Measurements from ENCODE around the gene RHBDD2.
"Not testable (repeated sequence)": the region's sequence is repeated elsewhere in the genome, so short reads cannot be mapped to it uniquely, and the experiment has no call there.

Gene RHBDD2
- 38.0 to 78.0 (median 67.5) reads per million in 4 donors for total RNA-seq

GRCh38 chr7:75878769-75879611 is at the start of gene RHBDD2:
RHBDD2 (plus strand) TSS chr7:75879034; CDS start chr7:75879083, 49 bp downstream.
- peak; percentile 95 to 96 (median 95) for DNase-seq

DNA sequence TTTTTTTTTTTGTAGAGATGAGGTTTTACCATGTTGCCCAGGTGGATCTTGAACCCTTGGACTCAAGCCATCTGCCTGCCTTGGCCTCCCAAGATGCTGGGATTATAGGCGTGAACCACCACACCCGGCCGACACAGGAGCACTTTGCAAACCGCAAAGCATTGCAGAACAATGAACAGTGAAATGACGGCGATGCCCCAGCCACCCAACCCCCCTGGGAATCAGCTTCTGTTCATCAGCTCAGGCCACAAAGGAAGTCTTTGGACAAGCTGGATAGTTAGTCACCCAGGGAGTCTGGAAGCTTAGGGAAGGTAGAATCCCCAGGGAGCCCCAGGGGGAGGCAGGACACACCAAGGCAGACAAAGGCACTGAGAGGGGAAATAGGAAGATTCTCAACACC is 49.2 kb upstream of the RHBDD2 start:
- DNase-seq: not testable (repeated sequence)

- DNase-seq: no peak
Measured at GRCh38 chr7:75830978-75831377, 47.9 kb upstream of the RHBDD2 start.

- DNase-seq: not testable (repeated sequence)
Measured at GRCh38 chr7:75833662-75834061, 45.2 kb upstream of the RHBDD2 start.

GRCh38 chr7:75835688-75836285 is 43.0 kb upstream of the RHBDD2 start:
- no peak for DNase-seq

DNA sequence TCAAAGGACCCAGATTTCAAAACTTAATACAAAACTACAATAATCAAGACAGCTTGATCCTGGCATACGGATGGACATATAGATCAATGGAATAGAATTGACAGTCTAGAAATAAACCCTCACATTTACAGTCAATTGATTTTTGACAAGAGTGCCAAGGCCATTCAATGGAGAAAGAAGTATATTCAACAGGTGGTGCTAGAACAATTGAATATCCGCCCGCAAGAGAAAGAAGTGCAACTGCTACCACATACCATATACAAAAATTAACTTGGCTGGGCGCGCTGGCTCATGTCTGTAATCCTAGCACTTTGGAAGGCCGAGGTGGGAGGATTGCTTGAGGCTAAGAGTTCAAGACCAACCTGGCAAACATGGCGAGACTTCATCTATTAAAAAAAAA is 42.0 kb upstream of the RHBDD2 start:
- no peak for DNase-seq

DNA sequence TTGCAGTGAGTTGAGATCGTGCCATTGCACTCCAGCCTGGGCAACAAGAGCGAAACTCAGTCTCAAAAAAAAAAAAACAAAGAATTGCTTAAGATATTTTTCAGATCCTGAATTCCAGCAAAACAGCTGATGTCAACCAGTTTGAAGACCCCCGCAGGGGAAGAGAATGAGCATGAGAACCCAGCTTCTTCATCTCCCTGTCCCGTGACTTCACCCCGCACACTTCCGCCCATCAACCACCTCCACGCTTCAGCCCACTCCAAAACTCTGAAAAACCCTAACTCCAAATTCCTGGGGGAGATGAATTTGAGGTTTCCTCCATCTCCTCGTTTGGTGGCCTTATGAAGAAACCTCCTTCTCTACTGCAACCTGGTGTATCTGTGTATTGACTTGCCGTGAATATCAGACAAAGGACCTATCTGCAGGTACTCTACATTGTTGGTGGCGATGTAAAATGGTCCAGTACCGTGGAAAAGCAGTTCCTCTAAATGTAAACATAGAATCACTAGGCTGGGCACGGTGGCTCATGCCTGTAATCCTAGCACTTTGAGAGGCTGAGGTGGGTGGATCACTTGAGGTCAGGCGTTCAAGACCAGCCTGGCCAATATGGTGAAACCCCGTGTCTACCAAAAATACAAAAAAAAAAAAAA is 40.4 kb upstream of the RHBDD2 start:
- DNase-seq: not testable (repeated sequence)

DNA sequence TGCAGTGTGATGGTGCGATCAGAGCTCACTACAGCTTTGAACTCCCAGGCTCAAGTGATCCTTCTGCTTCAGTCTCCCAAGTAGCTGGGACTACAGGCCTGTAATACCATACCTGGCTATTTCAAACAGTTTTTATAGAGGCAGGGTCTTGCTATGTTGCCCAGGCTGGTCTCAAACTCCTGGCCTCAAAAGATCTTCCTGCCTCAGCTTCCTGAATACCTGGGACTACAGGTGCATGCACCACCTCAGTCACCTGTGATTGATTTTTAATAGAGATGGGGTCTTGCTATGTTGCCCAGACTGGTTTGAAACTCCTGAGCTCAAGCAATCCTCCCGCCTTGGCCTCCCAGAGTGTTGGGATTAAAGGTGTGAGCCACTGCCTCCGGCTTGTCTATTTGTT is 38.8 kb upstream of the RHBDD2 start:
- no peak for DNase-seq

DNA sequence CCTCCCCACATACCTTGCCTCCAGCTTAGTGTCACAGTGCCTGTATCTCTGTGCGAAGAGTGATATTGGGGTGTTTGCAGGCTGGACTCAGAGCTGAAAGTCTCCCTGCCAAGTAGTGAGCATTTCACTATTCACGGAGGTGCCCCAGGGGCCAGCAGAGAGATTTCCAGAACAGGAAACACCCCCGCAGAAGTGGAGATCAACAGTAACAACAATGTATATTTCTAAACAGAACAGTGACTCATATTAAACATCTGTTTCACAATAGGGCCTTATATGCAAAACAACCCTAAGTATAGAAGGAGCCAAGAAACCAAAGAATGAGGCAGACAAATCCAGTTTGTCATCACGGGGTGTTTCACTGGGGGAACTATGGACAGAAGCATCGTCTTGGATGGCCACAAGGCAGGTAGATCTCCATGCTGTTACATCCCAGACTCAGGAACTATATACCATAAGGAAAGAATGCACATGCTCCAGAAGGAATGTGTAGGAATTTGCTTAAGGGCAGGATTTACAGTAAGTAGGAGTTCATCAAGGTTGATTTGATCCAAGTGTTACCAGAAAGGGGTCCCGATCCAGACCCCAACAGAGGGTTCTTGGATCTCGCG is 35.9 kb upstream of the RHBDD2 start:
- peak in 1 of 5 donors; percentile 69 for DNase-seq

- no peak for DNase-seq
Measured at GRCh38 chr7:75843613-75844116, 35.2 kb upstream of the RHBDD2 start.

- DNase-seq: no peak
Measured at GRCh38 chr7:75844158-75844557, 34.7 kb upstream of the RHBDD2 start.

DNA sequence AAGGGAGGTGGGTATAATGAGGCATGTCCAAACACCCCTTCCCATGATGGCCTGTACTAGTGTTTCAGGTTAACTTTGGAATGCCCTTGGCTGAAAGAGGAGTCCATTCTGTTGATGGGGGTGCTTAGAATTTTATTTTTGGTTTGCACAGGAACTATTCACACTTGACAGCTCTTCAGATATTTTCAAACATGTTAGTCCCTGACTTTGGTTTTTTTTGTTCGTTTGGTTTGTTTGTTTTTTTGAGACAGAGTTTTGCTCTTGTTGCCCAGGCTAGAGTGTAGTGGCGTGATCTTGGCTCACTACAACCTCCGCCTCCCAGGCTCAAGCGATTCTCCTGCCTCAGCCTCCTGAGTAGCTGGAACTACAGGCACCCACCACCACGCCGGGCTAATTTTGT is 33.7 kb upstream of the RHBDD2 start:
- DNase-seq: not testable (repeated sequence)

DNA sequence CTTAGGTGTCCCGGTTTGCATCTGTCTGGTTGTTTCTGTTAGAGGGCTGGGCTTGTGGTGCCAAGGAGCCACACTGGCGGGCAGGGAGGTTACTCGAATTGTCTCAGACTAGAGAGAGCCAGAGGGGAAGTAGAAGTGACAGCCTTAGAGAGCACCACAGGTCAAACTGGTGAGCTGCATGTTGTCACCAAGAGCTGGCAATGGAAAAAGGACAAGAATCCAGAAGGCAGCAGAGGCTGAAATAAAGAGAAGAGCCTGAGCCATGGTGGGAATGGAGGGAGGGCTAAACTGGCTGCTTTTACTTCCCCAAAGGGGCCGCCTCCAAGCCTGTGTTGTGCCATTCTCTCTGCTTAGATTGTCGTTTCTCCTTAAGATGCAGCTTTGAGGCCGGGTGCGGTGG is 31.1 kb upstream of the RHBDD2 start:
- DNase-seq: no peak

- DNase-seq: no peak
Measured at GRCh38 chr7:75849573-75849972, 29.3 kb upstream of the RHBDD2 start.

GRCh38 chr7:75850235-75850634 is 28.6 kb upstream of the RHBDD2 start:
- no peak for DNase-seq

- no peak for DNase-seq
Measured at GRCh38 chr7:75854233-75854632, 24.6 kb upstream of the RHBDD2 start.

GRCh38 chr7:75854813-75855345 is 24.0 kb upstream of the RHBDD2 start:
- DNase-seq: not testable (repeated sequence)

DNA sequence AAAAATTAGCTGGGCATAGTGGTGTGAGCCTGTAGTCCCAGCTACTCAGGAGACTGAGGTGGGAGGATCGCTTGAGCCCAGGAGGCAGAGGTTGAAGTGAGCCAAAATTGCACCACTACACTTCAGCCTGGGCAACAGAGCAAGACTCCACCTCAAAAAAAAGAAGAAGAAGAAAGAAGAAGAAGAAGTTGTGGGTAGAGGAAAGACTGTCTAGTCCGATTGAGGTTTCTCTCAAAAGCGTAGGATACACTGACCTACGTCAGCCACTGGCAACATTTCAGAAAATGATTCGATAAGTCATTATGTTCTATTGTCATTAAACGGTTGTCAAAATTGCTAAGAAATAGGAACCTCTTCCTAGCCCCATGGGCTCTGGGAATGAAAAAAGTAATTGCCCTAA is 22.3 kb upstream of the RHBDD2 start:
- no peak for DNase-seq

DNA sequence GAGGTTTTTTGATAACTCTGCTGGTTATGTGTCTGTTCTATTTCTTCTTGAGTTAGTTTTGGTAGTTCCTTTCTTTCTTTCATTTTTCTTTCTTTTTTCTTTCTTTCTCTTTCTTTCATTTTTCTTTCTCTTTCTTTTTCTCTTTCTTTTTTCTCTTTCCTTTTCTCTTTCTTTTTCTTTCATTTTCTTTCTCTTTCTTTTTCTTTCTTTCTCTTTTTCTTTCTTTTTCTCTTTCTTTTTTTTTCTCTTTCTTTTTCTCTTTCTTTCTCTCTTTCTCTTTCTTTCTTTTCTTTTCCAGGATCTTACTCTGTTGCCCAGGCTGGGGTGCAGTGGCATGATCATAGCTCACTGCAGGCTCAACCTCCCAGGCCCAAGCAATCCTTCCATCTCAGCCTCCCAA is 20.4 kb upstream of the RHBDD2 start:
- DNase-seq: no peak

GRCh38 chr7:75861636-75862035 is 17.2 kb upstream of the RHBDD2 start:
- DNase-seq: no peak

DNA sequence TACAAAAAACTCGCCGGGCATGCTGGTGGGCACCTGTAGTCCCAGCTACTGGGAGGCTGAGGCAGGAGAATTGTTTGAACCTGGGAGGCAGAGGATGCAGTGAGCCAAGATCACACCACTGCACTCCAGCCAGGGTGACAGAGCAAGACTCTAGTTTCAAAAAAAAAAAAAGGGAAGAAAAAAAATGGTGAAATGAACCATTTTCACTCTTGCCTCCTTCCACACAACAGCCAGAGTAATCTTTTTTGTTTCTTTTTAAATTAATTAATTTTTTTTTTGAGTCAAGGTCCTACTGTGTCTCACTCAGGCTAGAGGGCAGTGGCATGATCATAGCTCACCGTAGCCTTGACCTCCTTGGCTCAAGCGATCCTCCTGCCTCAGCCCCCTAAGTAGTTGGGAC is 14.6 kb upstream of the RHBDD2 start:
- not testable (repeated sequence) for DNase-seq

DNA sequence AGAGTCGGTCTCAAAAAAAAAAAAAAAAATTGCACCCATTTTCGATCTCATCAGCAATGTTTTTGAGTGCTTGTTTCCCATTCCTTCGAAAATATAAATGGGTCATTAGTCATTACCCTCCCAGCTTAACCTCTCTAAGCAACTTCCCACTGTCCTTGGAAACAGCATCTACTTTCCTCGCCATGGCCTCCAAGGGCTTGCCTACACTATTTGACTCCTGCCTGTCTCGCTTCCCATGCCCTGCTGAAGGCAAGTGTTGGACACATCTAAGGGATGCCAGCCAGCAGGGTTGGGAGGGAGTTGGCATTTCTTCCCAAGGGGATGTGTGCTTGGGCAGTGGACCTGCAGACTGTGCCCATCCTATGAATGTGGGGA is 12.7 kb upstream of the RHBDD2 start:
- no peak for DNase-seq

All from T-helper 1 cell (primary cell).